Neural crest cell (in vitro differentiated cells): ENCODE data around the gene TNIK. TPM values are rescaled to one million over a fixed set of nuclear protein-coding genes. Genes with fewer than 3 reads are reported as not detected.

Experiments used
- DNase-seq: peaks from one replicate; pipeline ENCODE4 v3.0.0; 2021; ENCODE audit warnings: low read depth, mixed read lengths, low spot score
- H3K27ac Mint-ChIP-seq: one replicate; pipeline ENCODE4 v1.8.0; 2021; ENCODE audit warnings: mild to moderate bottlenecking, mixed read lengths; ENCODE audit not compliant: unreplicated experiment
- H3K27me3 Mint-ChIP-seq: 2 replicates; pipeline ENCODE4 v1.8.0; 2021; ENCODE audit warnings: low read depth, mild to moderate bottlenecking, mixed read lengths
- H3K36me3 Mint-ChIP-seq: 2 replicates; pipeline ENCODE4 v1.8.0; 2021; ENCODE audit warnings: low read depth, mild to moderate bottlenecking, mixed read lengths
- H3K4me1 Mint-ChIP-seq: 2 replicates; pipeline ENCODE4 v1.8.0; 2021; ENCODE audit warnings: mixed read lengths
- H3K4me3 Mint-ChIP-seq: one replicate; pipeline ENCODE4 v1.8.0; 2021; ENCODE audit warnings: mild to moderate bottlenecking, mixed read lengths
- H3K9me3 Mint-ChIP-seq: 2 replicates; pipeline ENCODE4 v1.8.0; 2021; ENCODE audit warnings: mixed read lengths
- total RNA-seq: library from RNA; stranded (reverse); gene quantifications from 2 replicates; pipeline ENCODE4 v1.2.1, GENCODE V29; 2021
- TF ChIP-seq, protein P1 (sequence below): fragments of 200-600 bp; sonication (generic); conservative IDR thresholded peaks from 2 replicates; pipeline ENCODE4 v1.5.0; 2021; ENCODE audit warnings: antibody characterized with exemption, mild to moderate bottlenecking

Gene TNIK
- total RNA-seq, 1 donor from 2014 or later: 32.3 TPM

DNA sequence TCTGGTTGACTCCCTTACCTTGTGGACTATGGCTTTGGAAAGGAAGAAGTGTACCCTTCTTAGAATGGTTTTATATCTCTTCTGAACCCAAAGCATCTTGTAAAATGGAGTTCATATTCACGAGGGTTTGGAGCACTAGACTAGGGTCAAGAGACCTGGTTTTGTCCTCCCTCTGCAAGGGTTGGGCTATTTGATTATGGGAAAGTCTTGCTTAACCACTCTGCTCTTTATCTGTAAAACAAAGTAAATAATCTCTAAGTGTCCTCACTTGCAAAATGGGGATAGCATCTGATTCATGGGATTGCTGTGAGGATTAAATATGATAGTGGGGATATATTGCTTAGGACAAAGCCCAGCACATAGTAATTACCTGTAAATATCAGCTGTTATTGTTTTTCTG is 415.8 kb downstream of the TNIK start:
- DNase-seq: no peak

DNA sequence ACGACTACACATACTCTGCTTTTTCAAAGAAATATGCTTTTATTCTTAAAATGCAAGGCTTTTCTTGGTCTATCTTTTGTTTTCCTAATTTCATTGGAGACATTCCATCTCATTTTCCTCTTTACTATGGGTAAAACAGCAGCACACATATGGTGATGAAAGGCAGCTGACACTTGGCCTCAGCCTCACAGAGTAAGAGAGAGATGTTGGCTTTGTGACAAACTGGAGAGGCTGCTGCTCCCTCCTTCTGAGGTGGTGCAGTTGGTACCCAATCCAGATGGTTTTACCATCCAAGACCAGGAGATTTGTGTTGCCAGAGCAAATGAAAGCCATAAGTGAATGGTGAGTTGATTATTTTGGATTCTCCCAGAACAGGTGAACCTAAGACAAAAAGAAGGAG is 420.5 kb downstream of the TNIK start:
- Mint-ChIP-seq H3K4me1 (peaks cover 5% of the 10 kb centered on the region), H3K9me3 (no peaks in the 10 kb centered on the region), H3K36me3 (no peaks in the 10 kb centered on the region), H3K4me3 (no peak overlapping the region), H3K27ac (no peak overlapping the region), H3K27me3 (no peaks in the 10 kb centered on the region)
- no peak for DNase-seq
- TF ChIP-seq, protein P1, sequence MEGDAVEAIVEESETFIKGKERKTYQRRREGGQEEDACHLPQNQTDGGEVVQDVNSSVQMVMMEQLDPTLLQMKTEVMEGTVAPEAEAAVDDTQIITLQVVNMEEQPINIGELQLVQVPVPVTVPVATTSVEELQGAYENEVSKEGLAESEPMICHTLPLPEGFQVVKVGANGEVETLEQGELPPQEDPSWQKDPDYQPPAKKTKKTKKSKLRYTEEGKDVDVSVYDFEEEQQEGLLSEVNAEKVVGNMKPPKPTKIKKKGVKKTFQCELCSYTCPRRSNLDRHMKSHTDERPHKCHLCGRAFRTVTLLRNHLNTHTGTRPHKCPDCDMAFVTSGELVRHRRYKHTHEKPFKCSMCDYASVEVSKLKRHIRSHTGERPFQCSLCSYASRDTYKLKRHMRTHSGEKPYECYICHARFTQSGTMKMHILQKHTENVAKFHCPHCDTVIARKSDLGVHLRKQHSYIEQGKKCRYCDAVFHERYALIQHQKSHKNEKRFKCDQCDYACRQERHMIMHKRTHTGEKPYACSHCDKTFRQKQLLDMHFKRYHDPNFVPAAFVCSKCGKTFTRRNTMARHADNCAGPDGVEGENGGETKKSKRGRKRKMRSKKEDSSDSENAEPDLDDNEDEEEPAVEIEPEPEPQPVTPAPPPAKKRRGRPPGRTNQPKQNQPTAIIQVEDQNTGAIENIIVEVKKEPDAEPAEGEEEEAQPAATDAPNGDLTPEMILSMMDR: no peak

More for the DNA sequence above, 415.8 kb downstream of the TNIK start:
- H3K27ac Mint-ChIP-seq: no peak overlapping the region
- no peak overlapping the region for H3K4me3 Mint-ChIP-seq
- peaks cover 8% of the 10 kb centered on the region for H3K4me1 Mint-ChIP-seq
- H3K36me3 Mint-ChIP-seq: no peaks in the 10 kb centered on the region
- TF ChIP-seq, protein P1: no peak
- H3K27me3 Mint-ChIP-seq: no peaks in the 10 kb centered on the region
- no peaks in the 10 kb centered on the region for H3K9me3 Mint-ChIP-seq

DNA sequence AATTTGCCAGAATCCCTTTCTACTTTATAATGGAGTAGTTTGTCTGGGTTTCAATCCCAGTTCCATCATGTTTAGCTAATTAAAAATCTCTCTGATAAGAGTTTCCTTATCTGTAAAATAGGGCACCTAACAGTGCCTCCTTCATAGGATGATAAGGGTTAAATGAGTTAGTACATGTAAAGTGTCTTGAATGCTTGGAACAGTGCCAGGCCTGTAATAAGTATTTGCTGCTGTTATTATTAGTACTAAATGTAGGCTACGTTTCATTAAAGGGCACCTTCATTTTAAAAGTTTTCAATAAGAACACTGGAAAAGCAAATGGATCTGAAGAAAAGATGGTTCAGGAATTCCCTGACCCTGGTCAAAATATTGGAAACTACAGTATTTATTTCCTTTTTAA is 421.9 kb downstream of the TNIK start:
- Mint-ChIP-seq H3K36me3 (no peaks in the 10 kb centered on the region), H3K4me3 (no peak overlapping the region), H3K9me3 (no peaks in the 10 kb centered on the region), H3K27ac (no peak overlapping the region), H3K27me3 (no peaks in the 10 kb centered on the region), H3K4me1 (peaks cover 5% of the 10 kb centered on the region)
- DNase-seq: no peak
- TF ChIP-seq, protein P1: no peak

DNA sequence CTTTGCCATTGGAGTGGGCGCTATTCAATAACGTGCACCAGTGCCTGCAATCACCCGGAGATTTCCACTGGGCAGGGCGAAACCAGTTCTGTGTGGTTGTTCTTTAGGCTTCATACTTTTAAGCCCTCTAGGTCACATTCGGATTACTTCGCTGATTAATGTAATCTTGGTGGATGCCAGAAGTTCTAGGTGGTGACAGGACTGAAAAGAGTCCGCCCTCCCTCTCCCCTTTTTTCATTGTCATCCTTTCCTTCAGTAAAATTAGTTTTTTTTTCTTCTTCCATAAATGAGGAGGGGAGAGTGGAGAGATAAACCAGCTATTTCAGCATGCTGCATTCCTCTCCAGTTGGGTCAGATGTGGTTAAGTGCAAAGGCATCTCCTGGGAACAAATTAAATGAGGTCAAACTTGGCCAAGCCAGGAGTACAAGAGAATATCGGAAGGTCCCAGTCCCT is 431.4 kb downstream of the TNIK start:
- no peak for DNase-seq
- Mint-ChIP-seq H3K4me1 (no peaks in the 10 kb centered on the region), H3K9me3 (no peaks in the 10 kb centered on the region), H3K36me3 (no peaks in the 10 kb centered on the region), H3K4me3 (no peak overlapping the region), H3K27ac (no peak overlapping the region), H3K27me3 (no peaks in the 10 kb centered on the region)
- TF ChIP-seq, protein P1: no peak

DNA sequence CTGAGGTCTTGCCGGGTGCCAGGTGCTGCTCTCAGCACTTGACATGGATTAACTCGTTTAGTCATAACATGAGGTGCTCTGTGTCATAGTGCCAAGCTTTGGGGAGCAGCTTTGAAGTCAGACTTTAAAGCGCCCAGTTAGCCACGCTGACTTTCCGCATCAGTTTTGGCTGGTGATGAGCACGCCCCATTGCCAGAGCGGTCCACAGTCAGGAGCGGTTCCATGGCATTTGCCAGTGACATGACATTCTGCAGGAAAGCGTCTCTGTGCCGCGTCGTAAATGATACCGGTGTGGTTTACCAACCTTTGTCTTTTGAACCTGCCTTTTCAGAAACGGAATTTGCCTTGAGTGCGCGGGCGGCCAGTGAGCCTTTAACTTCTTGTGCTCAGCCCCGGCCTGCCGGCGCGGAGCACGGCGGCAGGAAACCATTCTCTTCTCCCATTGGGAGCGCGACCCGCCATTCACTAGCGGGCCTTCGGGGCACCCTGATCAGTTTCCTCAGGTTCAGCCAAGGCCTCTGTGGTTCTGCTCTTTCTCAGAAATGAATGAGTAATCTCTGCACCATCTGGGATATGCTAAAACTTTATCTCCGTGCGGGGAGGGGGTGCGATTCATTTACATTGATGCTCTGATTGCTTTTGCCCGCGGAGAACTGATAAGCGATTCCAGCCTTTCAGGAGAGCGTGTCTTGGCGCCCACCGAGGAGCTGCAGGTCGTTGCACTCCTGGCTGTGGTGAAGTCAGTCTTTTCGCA is 432.0 kb downstream of the TNIK start:
- H3K36me3 Mint-ChIP-seq: no peaks in the 10 kb centered on the region
- no peaks in the 10 kb centered on the region for H3K27me3 Mint-ChIP-seq
- TF ChIP-seq, protein P1: no peak
- no peaks in the 10 kb centered on the region for H3K9me3 Mint-ChIP-seq
- H3K4me1 Mint-ChIP-seq: no peaks in the 10 kb centered on the region
- no peak for DNase-seq
- H3K4me3 Mint-ChIP-seq: no peak overlapping the region
- H3K27ac Mint-ChIP-seq: no peak overlapping the region
